Measurements from ENCODE around the gene PRKN. TPM values are rescaled to one million over a fixed set of nuclear protein-coding genes. Genes with fewer than 3 reads are reported as not detected.

PRKN gene
- total RNA-seq, 1 experiment from 2014 or later = 0.46 TPM

DNA sequence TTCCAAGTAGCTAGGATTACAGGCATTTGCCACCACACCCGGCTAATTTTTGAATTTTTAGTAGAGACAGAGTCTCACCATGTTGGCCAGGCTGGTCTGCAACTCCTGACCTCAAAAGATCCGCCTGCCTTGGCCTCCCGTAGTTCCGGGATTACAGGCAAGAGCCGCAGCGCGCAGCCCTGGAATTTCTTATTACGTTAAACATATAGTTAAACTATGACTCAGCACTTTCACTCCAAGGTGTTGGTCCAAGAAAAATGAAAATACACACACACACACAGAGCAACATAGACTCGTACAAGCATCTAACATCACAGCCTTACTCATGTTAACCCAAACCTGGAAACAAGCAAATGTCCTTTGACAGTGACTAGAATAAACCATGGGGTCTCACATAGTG is 663.9 kb downstream of the PRKN start:
- no peaks in the 10 kb centered on the region for H3K4me1 ChIP-seq (ENCODE audit: control insufficient read depth, insufficient read depth, low read length)
- DNase-seq (ENCODE audit: low read depth, low spot score) (no peak), ATAC-seq (no peak)
- ChIA-PET POLR2A (no interaction called here), CTCF (no interaction called here)
- TF ChIP-seq TCF7L2 (IDR thresholded peaks at IDR 0.05; ENCODE audit: low read depth, low read length) = no peak
- TF ChIP-seq SIN3A (IDR thresholded peaks at IDR 0.05; ENCODE audit: borderline replicate concordance, insufficient read depth, low read depth, low read length) = no peak
- H3K27me3 ChIP-seq (ENCODE audit: control insufficient read depth, insufficient read depth, low read length) = no peaks in the 10 kb centered on the region
- H3K4me3 ChIP-seq (ENCODE audit: low read depth in 2 of 2, low read length in 2 of 2) = no peak overlapping the region
- H3K36me3 ChIP-seq (ENCODE audit: control insufficient read depth, insufficient read depth, low read length) = no peaks in the 10 kb centered on the region
- no TSS peak for BruUV-seq (replicated peaks)
- intact Hi-C loops (cut with micrococcal nuclease; ENCODE audit: unreplicated experiment) (no loop called here), in situ Hi-C loops (cut with HindIII; ENCODE audit: low pct_unique_long_range_greater_than_20kb, low sequenced_read_pairs) (no loop called here)
- no peaks in the 10 kb centered on the region for H3K9me3 ChIP-seq (ENCODE audit: control insufficient read depth, insufficient read depth, low read depth, low read length)
- no peak overlapping the region for H3K27ac ChIP-seq (ENCODE audit: low read length)

DNA sequence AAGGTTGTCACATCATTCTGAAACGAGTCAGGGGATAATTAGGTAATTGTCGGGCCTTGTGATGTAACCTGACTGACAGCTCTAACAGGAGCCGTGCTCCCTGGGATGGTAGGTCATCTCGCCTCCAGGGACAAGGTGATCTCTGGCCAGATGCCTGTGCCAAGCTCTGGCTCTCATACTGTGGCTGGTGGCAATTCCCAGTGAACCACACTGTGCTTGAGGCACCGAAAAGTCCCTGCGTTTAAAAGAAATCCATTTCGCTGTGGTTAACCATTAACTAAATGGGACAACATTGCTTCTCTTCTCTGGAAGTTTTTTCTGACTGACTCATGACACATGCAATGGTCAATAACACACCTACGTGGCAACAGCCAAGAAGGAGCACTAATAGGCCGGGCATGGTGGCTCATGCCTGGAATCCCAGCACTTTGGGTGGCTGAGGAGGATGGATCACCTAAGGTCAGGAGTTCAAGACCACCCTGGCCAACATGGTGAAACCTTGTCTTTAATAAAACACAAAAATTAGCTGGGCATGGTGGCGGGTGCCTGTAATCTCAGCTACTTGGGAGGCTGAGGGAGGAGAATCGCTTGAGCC is 669.2 kb downstream of the PRKN start:
- ChIA-PET POLR2A (no interaction called here), CTCF (no interaction called here)
- Histone ChIP-seq H3K9me3 (ENCODE audit: control insufficient read depth, insufficient read depth, low read depth, low read length) (no peaks in the 10 kb centered on the region), H3K36me3 (ENCODE audit: control insufficient read depth, insufficient read depth, low read length) (no peaks in the 10 kb centered on the region), H3K27ac (ENCODE audit: low read length) (no peak overlapping the region), H3K27me3 (ENCODE audit: control insufficient read depth, insufficient read depth, low read length) (no peaks in the 10 kb centered on the region), H3K4me1 (ENCODE audit: control insufficient read depth, insufficient read depth, low read length) (no peaks in the 10 kb centered on the region), H3K4me3 (ENCODE audit: low read depth in 2 of 2, low read length in 2 of 2) (no peak overlapping the region)
- in situ Hi-C loops (cut with HindIII; ENCODE audit: low pct_unique_long_range_greater_than_20kb, low sequenced_read_pairs) = no loop called here
- intact Hi-C loops (cut with micrococcal nuclease; ENCODE audit: unreplicated experiment) = no loop called here
- DNase-seq (ENCODE audit: low read depth, low spot score) = no peak
- no TSS peak for BruUV-seq (replicated peaks)
- TF ChIP-seq, protein P1, sequence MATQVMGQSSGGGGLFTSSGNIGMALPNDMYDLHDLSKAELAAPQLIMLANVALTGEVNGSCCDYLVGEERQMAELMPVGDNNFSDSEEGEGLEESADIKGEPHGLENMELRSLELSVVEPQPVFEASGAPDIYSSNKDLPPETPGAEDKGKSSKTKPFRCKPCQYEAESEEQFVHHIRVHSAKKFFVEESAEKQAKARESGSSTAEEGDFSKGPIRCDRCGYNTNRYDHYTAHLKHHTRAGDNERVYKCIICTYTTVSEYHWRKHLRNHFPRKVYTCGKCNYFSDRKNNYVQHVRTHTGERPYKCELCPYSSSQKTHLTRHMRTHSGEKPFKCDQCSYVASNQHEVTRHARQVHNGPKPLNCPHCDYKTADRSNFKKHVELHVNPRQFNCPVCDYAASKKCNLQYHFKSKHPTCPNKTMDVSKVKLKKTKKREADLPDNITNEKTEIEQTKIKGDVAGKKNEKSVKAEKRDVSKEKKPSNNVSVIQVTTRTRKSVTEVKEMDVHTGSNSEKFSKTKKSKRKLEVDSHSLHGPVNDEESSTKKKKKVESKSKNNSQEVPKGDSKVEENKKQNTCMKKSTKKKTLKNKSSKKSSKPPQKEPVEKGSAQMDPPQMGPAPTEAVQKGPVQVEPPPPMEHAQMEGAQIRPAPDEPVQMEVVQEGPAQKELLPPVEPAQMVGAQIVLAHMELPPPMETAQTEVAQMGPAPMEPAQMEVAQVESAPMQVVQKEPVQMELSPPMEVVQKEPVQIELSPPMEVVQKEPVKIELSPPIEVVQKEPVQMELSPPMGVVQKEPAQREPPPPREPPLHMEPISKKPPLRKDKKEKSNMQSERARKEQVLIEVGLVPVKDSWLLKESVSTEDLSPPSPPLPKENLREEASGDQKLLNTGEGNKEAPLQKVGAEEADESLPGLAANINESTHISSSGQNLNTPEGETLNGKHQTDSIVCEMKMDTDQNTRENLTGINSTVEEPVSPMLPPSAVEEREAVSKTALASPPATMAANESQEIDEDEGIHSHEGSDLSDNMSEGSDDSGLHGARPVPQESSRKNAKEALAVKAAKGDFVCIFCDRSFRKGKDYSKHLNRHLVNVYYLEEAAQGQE (IDR thresholded peaks at IDR 0.05; ENCODE audit: insufficient read depth in 1 of 2, low read depth in 2 of 2, low read length in 1 of 2) = no peak
- TF ChIP-seq SIN3A (IDR thresholded peaks at IDR 0.05; ENCODE audit: borderline replicate concordance, insufficient read depth, low read depth, low read length) (no peak), TCF7L2 (IDR thresholded peaks at IDR 0.05; ENCODE audit: low read depth, low read length) (no peak), POLR2AphosphoS5 (IDR thresholded peaks at IDR 0.05; ENCODE audit: low read depth, low read length) (no peak)
- TF ChIP-seq, protein P2, sequence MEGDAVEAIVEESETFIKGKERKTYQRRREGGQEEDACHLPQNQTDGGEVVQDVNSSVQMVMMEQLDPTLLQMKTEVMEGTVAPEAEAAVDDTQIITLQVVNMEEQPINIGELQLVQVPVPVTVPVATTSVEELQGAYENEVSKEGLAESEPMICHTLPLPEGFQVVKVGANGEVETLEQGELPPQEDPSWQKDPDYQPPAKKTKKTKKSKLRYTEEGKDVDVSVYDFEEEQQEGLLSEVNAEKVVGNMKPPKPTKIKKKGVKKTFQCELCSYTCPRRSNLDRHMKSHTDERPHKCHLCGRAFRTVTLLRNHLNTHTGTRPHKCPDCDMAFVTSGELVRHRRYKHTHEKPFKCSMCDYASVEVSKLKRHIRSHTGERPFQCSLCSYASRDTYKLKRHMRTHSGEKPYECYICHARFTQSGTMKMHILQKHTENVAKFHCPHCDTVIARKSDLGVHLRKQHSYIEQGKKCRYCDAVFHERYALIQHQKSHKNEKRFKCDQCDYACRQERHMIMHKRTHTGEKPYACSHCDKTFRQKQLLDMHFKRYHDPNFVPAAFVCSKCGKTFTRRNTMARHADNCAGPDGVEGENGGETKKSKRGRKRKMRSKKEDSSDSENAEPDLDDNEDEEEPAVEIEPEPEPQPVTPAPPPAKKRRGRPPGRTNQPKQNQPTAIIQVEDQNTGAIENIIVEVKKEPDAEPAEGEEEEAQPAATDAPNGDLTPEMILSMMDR (IDR thresholded peaks at IDR 0.05) = no peak
- ATAC-seq = no peak

DNA sequence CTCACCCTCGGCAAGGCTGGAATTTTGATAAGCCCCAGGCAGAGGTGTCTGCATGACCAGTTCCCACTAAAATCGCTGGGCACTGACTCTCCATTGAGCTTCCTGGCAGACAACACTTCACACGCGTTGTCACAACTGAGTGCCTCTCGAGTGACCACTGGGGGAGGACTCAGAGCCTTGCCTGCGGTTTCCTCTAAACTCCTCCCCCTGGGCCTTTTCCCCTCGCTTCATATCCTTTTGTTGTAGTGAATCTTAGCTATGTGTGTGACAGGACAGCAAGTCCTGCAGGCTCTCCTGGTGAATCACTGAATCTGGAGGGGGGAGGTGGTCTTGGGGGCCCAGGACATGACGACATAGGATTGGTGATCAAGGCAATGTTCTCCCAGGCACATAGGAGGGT is 670.8 kb downstream of the PRKN start:
- in situ Hi-C loops (cut with HindIII; ENCODE audit: low pct_unique_long_range_greater_than_20kb, low sequenced_read_pairs) = no loop called here
- no TSS peak for BruUV-seq (replicated peaks)
- TF ChIP-seq POLR2AphosphoS5 (IDR thresholded peaks at IDR 0.05; ENCODE audit: low read depth, low read length) (no peak), TCF7L2 (IDR thresholded peaks at IDR 0.05; ENCODE audit: low read depth, low read length) (no peak)
- TF ChIP-seq, protein P2 (IDR thresholded peaks at IDR 0.05) = no peak
- H3K4me1 ChIP-seq (ENCODE audit: control insufficient read depth, insufficient read depth, low read length) = no peaks in the 10 kb centered on the region
- no peaks in the 10 kb centered on the region for H3K27me3 ChIP-seq (ENCODE audit: control insufficient read depth, insufficient read depth, low read length)
- POLR2A ChIA-PET = no interaction called here
- no peaks in the 10 kb centered on the region for H3K36me3 ChIP-seq (ENCODE audit: control insufficient read depth, insufficient read depth, low read length)
- intact Hi-C loops (cut with micrococcal nuclease; ENCODE audit: unreplicated experiment) = no loop called here
- no peak for DNase-seq (ENCODE audit: low read depth, low spot score)
- no peak overlapping the region for H3K27ac ChIP-seq (ENCODE audit: low read length)
- ATAC-seq = no peak
- H3K9me3 ChIP-seq (ENCODE audit: control insufficient read depth, insufficient read depth, low read depth, low read length) = no peaks in the 10 kb centered on the region
- no peak overlapping the region for H3K4me3 ChIP-seq (ENCODE audit: low read depth in 2 of 2, low read length in 2 of 2)
- CTCF ChIA-PET = no interaction called here
